MM.1S (cell line): Measurements from ENCODE around the gene CFAP74.

ENCODE experiments used
- CTCF ChIP-seq: fragments of 300-600 bp; sonication (generic); IDR thresholded peaks from 2 replicates; pipeline ENCODE4 v1.5.1; 2016; ENCODE audit warnings: antibody characterized with exemption, low read length, mixed read lengths
- EZH2 ChIP-seq: fragments of 300-600 bp; sonication (generic); optimal IDR thresholded peaks from 2 replicates; pipeline ENCODE3; 2017; ENCODE audit warnings: low read depth, mild to moderate bottlenecking, antibody characterized with exemption, low read length, mixed read lengths

- TF ChIP-seq CTCF (no peak), EZH2 (no peak)
Measured at GRCh38 chr1:1920057-1920607, 83.5 kb downstream of the CFAP74 start.
